Bronchial epithelial cell (primary cell): ENCODE measurements around the gene PRKACB. TPM values are rescaled to one million over a fixed set of nuclear protein-coding genes. Genes with fewer than 3 reads are reported as not detected.

Experiments
- DNase-seq: peaks from one replicate; pipeline ENCODE4 v3.0.0-alpha.2; 2010; ENCODE audit warnings: low read depth
- FAIRE-seq: peaks from 2 replicates; lab custom pipeline; 2011; peaks lifted over from hg19 to GRCh38; lab: Jason Lieb, UNC
- H3K27me3 ChIP-seq: 2 replicates; pipeline ENCODE4 v1.5.1; 2011; ENCODE audit warnings: low read length; ENCODE audit not compliant: control insufficient read depth, insufficient read depth
- H3K36me3 ChIP-seq: 2 replicates; pipeline ENCODE4 v1.5.1; 2011; ENCODE audit warnings: low read length; ENCODE audit not compliant: control insufficient read depth, insufficient read depth
- H3K4me3 ChIP-seq: 2 replicates; pipeline ENCODE4 v1.5.1; 2011; ENCODE audit warnings: mild to moderate bottlenecking, low read depth, low read length, control low read depth
- CTCF ChIP-seq: IDR thresholded peaks from 2 replicates; pipeline ENCODE4 v1.5.1; 2011; ENCODE audit warnings: mild to moderate bottlenecking, moderate library complexity, low read length, control low read depth, inconsistent platforms; ENCODE audit not compliant: insufficient read depth, severe bottlenecking
- total RNA-seq: library from RNA; depleted of rRNA; stranded (reverse); fragments of >200 nt; gene quantifications from 2 replicates; pipeline ENCODE4 v1.2.1, GENCODE V29; 2014

The PRKACB gene
- total RNA-seq, 1 donor from 2014 or later = 2.1 TPM

- no peaks in the 10 kb centered on the region for H3K27me3 ChIP-seq
- no peak for TF ChIP-seq CTCF
Observed at GRCh38 chr1:84190455-84190854, 46.4 kb downstream of the PRKACB start.

GRCh38 chr1:84192681-84193080, 48.6 kb downstream of the PRKACB start:
- H3K36me3 ChIP-seq = no peaks in the 10 kb centered on the region

More at GRCh38 chr1:84190455-84190854, 46.4 kb downstream of the PRKACB start:
- Histone ChIP-seq H3K4me3 (no peak overlapping the region), H3K36me3 (no peaks in the 10 kb centered on the region)
- FAIRE-seq (no peak), DNase-seq (no peak)

GRCh38 chr1:84198832-84199231, 54.8 kb downstream of the PRKACB start:
- no peak for TF ChIP-seq CTCF
- Histone ChIP-seq H3K4me3 (no peak overlapping the region), H3K27me3 (no peaks in the 10 kb centered on the region), H3K36me3 (no peaks in the 10 kb centered on the region)
- no peak for FAIRE-seq
- DNase-seq = no peak

More at GRCh38 chr1:84192681-84193080, 48.6 kb downstream of the PRKACB start:
- DNase-seq (no peak), FAIRE-seq (no peak)
- Histone ChIP-seq H3K4me3 (no peak overlapping the region), H3K27me3 (no peaks in the 10 kb centered on the region)
- TF ChIP-seq CTCF = no peak

- no peak for FAIRE-seq
- DNase-seq = no peak
- no peak for TF ChIP-seq CTCF
Observed at GRCh38 chr1:84199257-84199656, 55.2 kb downstream of the PRKACB start.

GRCh38 chr1:84202126-84202525, 58.1 kb downstream of the PRKACB start:
- Histone ChIP-seq H3K4me3 (no peak overlapping the region), H3K36me3 (no peaks in the 10 kb centered on the region), H3K27me3 (no peaks in the 10 kb centered on the region)
- FAIRE-seq (no peak), DNase-seq (no peak)
- TF ChIP-seq CTCF = no peak

More at GRCh38 chr1:84199257-84199656, 55.2 kb downstream of the PRKACB start:
- Histone ChIP-seq H3K4me3 (no peak overlapping the region), H3K27me3 (no peaks in the 10 kb centered on the region), H3K36me3 (no peaks in the 10 kb centered on the region)

GRCh38 chr1:84206375-84206774, 62.3 kb downstream of the PRKACB start:
- peak; percentile 60 for DNase-seq
- Histone ChIP-seq H3K36me3 (no peaks in the 10 kb centered on the region), H3K27me3 (no peaks in the 10 kb centered on the region), H3K4me3 (no peak overlapping the region)
- TF ChIP-seq CTCF = no peak
- FAIRE-seq = peak; percentile 13
